ENCODE measurements around the gene TAS2R13.

Gene TAS2R13

GRCh38 chr12:10936506-10936905, 27.1 kb upstream of the TAS2R13 start:
- ATAC-seq (ENCODE audit: low read depth) = no peak
- Histone ChIP-seq H3K27me3 (ENCODE audit: insufficient read depth, poor library complexity, severe bottlenecking) (no peaks in the 10 kb centered on the region), H3K4me3 (ENCODE audit: severe bottlenecking) (no peak overlapping the region), H3K36me3 (ENCODE audit: low read depth) (no peaks in the 10 kb centered on the region), H3K9me3 (ENCODE audit: severe bottlenecking) (no peaks in the 10 kb centered on the region), H3K27ac (ENCODE audit: poor library complexity, severe bottlenecking) (no peak overlapping the region), H3K4me1 (ENCODE audit: insufficient read depth, poor library complexity, severe bottlenecking) (peaks cover 8% of the 10 kb centered on the region)
- no peak for DNase-seq (ENCODE audit: low spot score)
- TF ChIP-seq CTCF (IDR thresholded peaks at IDR 0.05; ENCODE audit: poor library complexity, severe bottlenecking) = no peak

- no peaks in the 10 kb centered on the region for H3K36me3 ChIP-seq (ENCODE audit: low read depth)
- H3K9me3 ChIP-seq (ENCODE audit: severe bottlenecking) = no peaks in the 10 kb centered on the region
- no peak for TF ChIP-seq CTCF (IDR thresholded peaks at IDR 0.05; ENCODE audit: poor library complexity, severe bottlenecking)
- no peak within 1 kb of the TSS for H3K27ac ChIP-seq (ENCODE audit: poor library complexity, severe bottlenecking)
- H3K4me3 ChIP-seq (ENCODE audit: severe bottlenecking) = no peak within 1 kb of the TSS
- no peaks in the 10 kb centered on the region for H3K27me3 ChIP-seq (ENCODE audit: insufficient read depth, poor library complexity, severe bottlenecking)
- H3K4me1 ChIP-seq (ENCODE audit: insufficient read depth, poor library complexity, severe bottlenecking) = no peaks in the 10 kb centered on the region
- ATAC-seq (ENCODE audit: low read depth) (no peak), DNase-seq (ENCODE audit: low spot score) (no peak)
Observed at GRCh38 chr12:10928746-10929286, 19.5 kb upstream of the TAS2R13 start, which contains the start of gene PRH2. Gene PRH2 (plus strand): TSS chr12:10929236. CDS start chr12:10929274, 38 bp downstream.

GRCh38 chr12:10926269-10926668, 16.9 kb upstream of the TAS2R13 start:
- ATAC-seq (ENCODE audit: low read depth) (no peak), DNase-seq (ENCODE audit: low spot score) (no peak)
- no peaks in the 10 kb centered on the region for H3K36me3 ChIP-seq (ENCODE audit: low read depth)
- no peaks in the 10 kb centered on the region for H3K9me3 ChIP-seq (ENCODE audit: severe bottlenecking)
- no peak for TF ChIP-seq CTCF (IDR thresholded peaks at IDR 0.05; ENCODE audit: poor library complexity, severe bottlenecking)
- H3K27ac ChIP-seq (ENCODE audit: poor library complexity, severe bottlenecking) = no peak overlapping the region
- no peak overlapping the region for H3K4me3 ChIP-seq (ENCODE audit: severe bottlenecking)
- no peaks in the 10 kb centered on the region for H3K4me1 ChIP-seq (ENCODE audit: insufficient read depth, poor library complexity, severe bottlenecking)
- H3K27me3 ChIP-seq (ENCODE audit: insufficient read depth, poor library complexity, severe bottlenecking) = no peaks in the 10 kb centered on the region

- Histone ChIP-seq H3K9me3 (ENCODE audit: severe bottlenecking) (no peaks in the 10 kb centered on the region), H3K27me3 (ENCODE audit: insufficient read depth, poor library complexity, severe bottlenecking) (no peaks in the 10 kb centered on the region), H3K4me3 (ENCODE audit: severe bottlenecking) (no peak overlapping the region), H3K27ac (ENCODE audit: poor library complexity, severe bottlenecking) (no peak overlapping the region), H3K36me3 (ENCODE audit: low read depth) (no peaks in the 10 kb centered on the region), H3K4me1 (ENCODE audit: insufficient read depth, poor library complexity, severe bottlenecking) (no peaks in the 10 kb centered on the region)
- DNase-seq (ENCODE audit: low spot score) (no peak), ATAC-seq (ENCODE audit: low read depth) (no peak)
- no peak for TF ChIP-seq CTCF (IDR thresholded peaks at IDR 0.05; ENCODE audit: poor library complexity, severe bottlenecking)
Observed at GRCh38 chr12:10919809-10920208, 10.4 kb upstream of the TAS2R13 start.

- Histone ChIP-seq H3K9me3 (ENCODE audit: severe bottlenecking) (no peaks in the 10 kb centered on the region), H3K27ac (ENCODE audit: poor library complexity, severe bottlenecking) (no peak overlapping the region)
Observed at GRCh38 chr12:10910380-10910779, 1.0 kb upstream of the TAS2R13 start.

More at GRCh38 chr12:10910380-10910779, 1.0 kb upstream of the TAS2R13 start:
- DNase-seq (ENCODE audit: low spot score) (no peak), ATAC-seq (ENCODE audit: low read depth) (no peak)
- no peaks in the 10 kb centered on the region for H3K36me3 ChIP-seq (ENCODE audit: low read depth)
- no peaks in the 10 kb centered on the region for H3K27me3 ChIP-seq (ENCODE audit: insufficient read depth, poor library complexity, severe bottlenecking)
- no peaks in the 10 kb centered on the region for H3K4me1 ChIP-seq (ENCODE audit: insufficient read depth, poor library complexity, severe bottlenecking)
- H3K4me3 ChIP-seq (ENCODE audit: severe bottlenecking) = no peak overlapping the region
- no peak for TF ChIP-seq CTCF (IDR thresholded peaks at IDR 0.05; ENCODE audit: poor library complexity, severe bottlenecking)
